ENCODE data around the gene ABCA2. TPM values are rescaled to one million over a fixed set of nuclear protein-coding genes. Genes with fewer than 3 reads are reported as not detected.

ABCA2 gene
- total RNA-seq, 1 experiment from 2014 or later, result 19.2 TPM

Other genes starting within 250 kb of the ABCA2 start
- gene TMEM141, start 236.9 kb downstream of the ABCA2 start, total RNA-seq (2021), result 72.0 to 86.7 TPM (median 86.1 TPM) in 3 replicates
- gene CCDC183, start 231.9 kb downstream of the ABCA2 start, total RNA-seq (2021), result 1.7 to 2.1 TPM (median 2.0 TPM) in 3 replicates
- gene RABL6, start 220.3 kb downstream of the ABCA2 start, total RNA-seq (2021), result 134 to 171 TPM (median 139 TPM) in 3 replicates
- 1.6 to 1.7 TPM (median 1.6 TPM) in 3 replicates for gene AJM1, start 185.8 kb downstream of the ABCA2 start, total RNA-seq (2021)
- 138 to 176 TPM (median 173 TPM) in 3 replicates for gene PHPT1, start 178.8 kb downstream of the ABCA2 start, total RNA-seq (2021)
- 6.7 to 12.1 TPM (median 10.9 TPM) in 3 replicates for gene MAMDC4, start 175.9 kb downstream of the ABCA2 start, total RNA-seq (2021)
- gene EDF1, start 161.9 kb downstream of the ABCA2 start, total RNA-seq (2021), result 312 to 334 TPM (median 328 TPM) in 3 replicates
- gene TRAF2, start 141.7 kb downstream of the ABCA2 start, total RNA-seq (2021), result 55.0 to 62.5 TPM (median 61.3 TPM) in 3 replicates
- 58.2 to 70.5 TPM (median 63.9 TPM) in 3 replicates for gene FBXW5, start 83.5 kb downstream of the ABCA2 start, total RNA-seq (2021)
- 0.85 to 1.7 TPM (median 1.5 TPM) in 3 replicates for gene C8G, start 83.0 kb downstream of the ABCA2 start, total RNA-seq (2021)
- 1.9 to 4.7 TPM (median 3.4 TPM) in 3 replicates for gene LCN12, start 76.0 kb downstream of the ABCA2 start, total RNA-seq (2021)
- gene PTGDS, start 50.7 kb downstream of the ABCA2 start, total RNA-seq (2021), result 2.2 to 4.0 TPM (median 2.9 TPM) in 3 replicates
- gene LCNL1, start 45.2 kb downstream of the ABCA2 start, total RNA-seq (2021), result 0.27 to 0.50 TPM (median 0.34 TPM) in 3 replicates
- gene PAXX, start 35.8 kb downstream of the ABCA2 start, total RNA-seq (2021), result 44.1 to 45.3 TPM (median 44.6 TPM) in 3 replicates
- gene CLIC3, start 31.7 kb downstream of the ABCA2 start, total RNA-seq (2021), result 0.31 to 0.41 TPM in 2 of 3 replicates, not detected in the other
- gene FUT7, start 3.9 kb upstream of the ABCA2 start, total RNA-seq (2021), result not detected in 3 replicates
- gene NPDC1, start 17.9 kb upstream of the ABCA2 start, total RNA-seq (2021), result 64.3 to 68.8 TPM (median 64.5 TPM) in 3 replicates
- 8.3 to 9.6 TPM (median 9.2 TPM) in 3 replicates for gene ENTPD2, start 25.8 kb upstream of the ABCA2 start, total RNA-seq (2021)
- gene SAPCD2, start 42.3 kb upstream of the ABCA2 start, total RNA-seq (2021), result 52.0 to 67.0 TPM (median 53.6 TPM) in 3 replicates
- 12.1 to 17.7 TPM (median 14.3 TPM) in 3 replicates for gene UAP1L1, start 49.3 kb upstream of the ABCA2 start, total RNA-seq (2021)
- 44.9 to 57.1 TPM (median 47.1 TPM) in 3 replicates for gene MAN1B1, start 58.7 kb upstream of the ABCA2 start, total RNA-seq (2021)
- 38.9 to 43.7 TPM (median 42.1 TPM) in 3 replicates for gene DPP7, start 86.5 kb upstream of the ABCA2 start, total RNA-seq (2021)
- 4.0 to 6.6 TPM (median 4.1 TPM) in 3 replicates for gene GRIN1, start 110.9 kb upstream of the ABCA2 start, total RNA-seq (2021)
- gene LRRC26, start 141.8 kb upstream of the ABCA2 start, total RNA-seq (2021), result 1.1 to 2.2 TPM (median 2.1 TPM) in 3 replicates
- not detected in 3 replicates for gene TMEM210, start 143.8 kb upstream of the ABCA2 start, total RNA-seq (2021)
- gene ANAPC2, start 160.3 kb upstream of the ABCA2 start, total RNA-seq (2021), result 61.0 to 80.9 TPM (median 61.2 TPM) in 3 replicates
- 102 to 105 TPM (median 103 TPM) in 3 replicates for gene SSNA1, start 160.4 kb upstream of the ABCA2 start, total RNA-seq (2021)
- 33.4 to 43.1 TPM (median 38.1 TPM) in 3 replicates for gene TPRN, start 172.5 kb upstream of the ABCA2 start, total RNA-seq (2021)
- gene TMEM203, start 177.4 kb upstream of the ABCA2 start, total RNA-seq (2021), result 46.7 to 50.6 TPM (median 47.4 TPM) in 3 replicates
- 40.3 to 49.0 TPM (median 43.2 TPM) in 3 replicates for gene NDOR1, start 177.5 kb upstream of the ABCA2 start, total RNA-seq (2021)
- 13.3 to 14.8 TPM (median 14.3 TPM) in 3 replicates for gene RNF208, start 194.0 kb upstream of the ABCA2 start, total RNA-seq (2021)
- 2.8 to 3.5 TPM (median 2.9 TPM) in 3 replicates for gene CYSRT1, start 196.9 kb upstream of the ABCA2 start, total RNA-seq (2021)
- 0.32 to 0.59 TPM (median 0.41 TPM) in 3 replicates for gene RNF224, start 199.3 kb upstream of the ABCA2 start, total RNA-seq (2021)
- 0.13 to 0.23 TPM (median 0.14 TPM) in 3 replicates for gene SLC34A3, start 202.7 kb upstream of the ABCA2 start, total RNA-seq (2021)
- 373 to 376 TPM (median 375 TPM) in 3 replicates for gene TUBB4B, start 213.1 kb upstream of the ABCA2 start, total RNA-seq (2021)
- gene STPG3, start 223.0 kb upstream of the ABCA2 start, total RNA-seq (2021), result 0.21 to 0.26 TPM in 2 of 3 replicates, not detected in the other
- 93.7 to 95.0 TPM (median 94.7 TPM) in 3 replicates for gene NELFB, start 227.1 kb upstream of the ABCA2 start, total RNA-seq (2021)
- gene TOR4A, start 249.5 kb upstream of the ABCA2 start, total RNA-seq (2021), result 7.3 to 11.8 TPM (median 11.3 TPM) in 3 replicates